Stimulated activated CD4-positive, alpha-beta T cell treated with anti-CD3 and anti-CD28 coated beads, Interleukin-2, amount 100 ng/mL, for 24 hours (primary cell): ENCODE results near the gene PAX1.
A peak's percentile ranks its signal among the peaks of the same experiment; 100 is the strongest.

Experiments used
- DNase-seq, 2 donors: peaks; one replicate each; pipeline ENCODE4 v3.0.0-alpha.2; 2020

Gene PAX1

DNA sequence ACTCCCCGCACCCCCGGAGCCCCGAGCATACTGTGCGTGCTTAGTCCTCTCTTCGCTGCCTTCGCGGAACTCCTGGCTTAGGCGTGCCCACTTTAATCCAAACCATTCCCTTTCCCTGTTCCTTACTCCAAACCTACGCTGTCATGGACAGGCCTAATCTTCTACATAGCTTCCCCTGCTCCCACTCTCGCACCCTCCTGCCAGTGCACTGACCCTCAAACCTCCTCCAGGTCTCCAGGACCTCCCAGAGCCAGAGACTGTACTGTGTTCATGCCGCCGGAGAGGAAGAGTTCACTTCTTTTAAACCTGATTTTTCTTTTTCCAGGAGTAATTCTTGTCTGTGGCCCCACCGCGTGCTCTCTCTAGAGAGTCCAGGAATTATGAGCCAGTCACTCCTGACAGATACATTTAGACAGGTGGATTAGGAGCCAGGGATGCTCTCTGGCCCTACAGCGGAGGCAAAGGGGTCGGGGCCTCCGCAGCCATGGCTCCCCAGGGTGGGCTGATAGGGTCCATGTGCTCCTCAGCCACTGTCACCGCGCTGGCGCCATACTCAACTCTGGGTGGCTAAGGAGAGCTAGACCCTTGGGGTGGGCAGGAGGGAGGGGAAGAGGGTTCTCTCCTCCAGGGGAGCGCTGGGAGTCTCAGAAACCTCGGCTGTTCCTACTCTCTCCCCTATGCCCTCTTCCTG, 1.6 kb upstream of the PAX1 start:
- DNase-seq: no peak

DNA sequence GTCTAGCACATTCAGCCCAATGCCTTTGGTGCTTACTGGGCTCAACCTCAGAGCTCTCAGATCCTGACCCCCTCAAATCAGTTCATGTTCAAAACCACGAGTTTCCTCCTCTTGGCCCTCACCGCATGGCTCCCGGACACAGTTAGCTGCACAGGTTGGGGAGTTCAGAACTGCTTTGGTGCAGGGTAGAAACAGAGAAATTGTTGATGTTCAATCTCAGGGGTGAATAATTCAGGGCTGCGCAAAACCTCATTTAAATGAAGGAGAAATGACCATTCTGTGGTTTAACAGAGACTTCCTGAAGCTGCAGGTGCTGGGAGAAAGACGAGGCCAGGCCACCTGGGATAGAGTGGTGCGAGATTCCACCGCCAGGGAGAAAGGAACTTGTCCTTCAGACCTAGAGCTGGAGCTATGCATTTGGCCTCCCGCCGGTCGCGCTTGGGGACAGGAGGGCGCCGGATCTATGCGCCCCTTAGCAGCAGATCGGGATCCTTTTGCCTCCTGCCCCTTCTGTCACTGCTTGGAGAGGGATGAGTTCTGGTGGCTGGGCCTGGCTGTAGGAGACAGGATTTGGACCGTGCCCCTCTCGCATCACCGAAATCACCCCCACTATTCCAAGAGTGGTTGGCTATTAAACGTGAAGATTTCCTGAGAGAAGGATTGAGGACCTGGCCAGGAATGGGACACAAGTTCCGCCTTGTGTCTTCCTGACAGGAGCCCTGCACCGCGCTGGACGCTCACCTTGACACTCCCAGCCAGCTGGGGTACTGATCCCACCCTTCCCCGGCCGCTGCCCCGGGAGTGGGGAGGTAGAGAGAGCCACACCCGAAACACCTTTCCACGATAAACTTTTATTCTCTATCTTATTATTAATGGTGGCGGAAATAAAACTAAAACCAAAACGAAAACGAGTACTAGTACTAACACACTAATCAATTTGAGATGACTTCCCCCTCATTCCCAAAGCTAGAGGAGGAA, 767 bp upstream of the PAX1 start:
- no peak for DNase-seq

DNA sequence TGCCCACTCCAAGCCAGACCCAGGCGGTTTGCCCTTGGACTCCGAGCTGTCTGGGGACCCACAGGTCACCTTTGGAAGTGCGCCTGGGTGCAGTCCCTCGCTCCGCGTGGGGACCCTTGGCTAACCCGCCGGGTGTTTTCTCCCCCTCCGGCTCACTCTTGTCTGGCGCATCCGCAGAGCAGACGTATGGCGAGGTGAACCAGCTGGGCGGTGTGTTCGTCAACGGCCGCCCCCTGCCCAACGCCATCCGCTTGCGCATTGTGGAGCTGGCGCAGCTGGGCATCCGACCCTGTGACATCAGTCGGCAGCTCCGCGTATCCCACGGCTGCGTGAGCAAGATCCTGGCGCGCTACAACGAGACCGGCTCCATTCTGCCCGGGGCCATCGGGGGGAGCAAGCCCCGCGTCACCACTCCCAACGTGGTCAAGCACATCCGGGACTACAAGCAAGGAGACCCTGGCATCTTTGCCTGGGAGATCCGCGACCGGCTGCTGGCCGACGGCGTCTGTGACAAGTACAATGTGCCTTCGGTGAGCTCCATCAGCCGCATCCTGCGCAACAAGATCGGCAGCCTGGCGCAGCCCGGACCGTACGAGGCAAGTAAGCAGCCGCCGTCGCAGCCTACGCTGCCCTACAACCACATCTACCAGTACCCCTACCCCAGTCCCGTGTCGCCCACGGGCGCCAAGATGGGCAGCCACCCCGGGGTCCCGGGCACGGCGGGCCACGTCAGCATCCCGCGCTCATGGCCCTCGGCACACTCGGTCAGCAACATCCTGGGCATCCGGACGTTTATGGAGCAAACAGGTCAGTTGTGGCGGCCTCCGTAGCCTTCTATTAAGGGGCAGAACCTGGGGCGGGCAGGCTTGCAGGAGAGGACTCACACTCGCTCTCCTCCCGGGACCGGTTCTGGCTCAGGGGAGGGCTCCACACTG, 1.1 kb downstream of the PAX1 start:
- DNase-seq: no peak

DNA sequence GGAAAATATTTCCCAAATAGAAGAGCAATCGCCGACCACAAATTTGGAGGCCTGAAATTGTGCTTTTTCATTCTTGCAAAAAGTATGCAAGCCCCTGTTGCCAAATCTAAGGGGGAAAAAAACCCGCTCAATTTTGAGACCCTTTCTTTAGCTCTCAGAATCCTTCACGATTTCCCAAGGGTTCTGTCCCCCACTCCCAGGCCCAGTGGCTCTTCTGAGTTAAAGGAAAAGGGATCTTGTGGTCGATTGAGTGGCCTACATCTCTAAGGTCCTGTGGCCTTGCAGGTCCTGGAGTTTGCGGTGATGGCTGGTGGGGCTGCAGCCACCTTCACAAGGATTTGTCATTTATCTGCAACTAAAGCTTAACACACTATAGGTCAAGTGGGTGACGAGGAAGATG, 1.8 kb downstream of the PAX1 start:
- DNase-seq: no peak

DNA sequence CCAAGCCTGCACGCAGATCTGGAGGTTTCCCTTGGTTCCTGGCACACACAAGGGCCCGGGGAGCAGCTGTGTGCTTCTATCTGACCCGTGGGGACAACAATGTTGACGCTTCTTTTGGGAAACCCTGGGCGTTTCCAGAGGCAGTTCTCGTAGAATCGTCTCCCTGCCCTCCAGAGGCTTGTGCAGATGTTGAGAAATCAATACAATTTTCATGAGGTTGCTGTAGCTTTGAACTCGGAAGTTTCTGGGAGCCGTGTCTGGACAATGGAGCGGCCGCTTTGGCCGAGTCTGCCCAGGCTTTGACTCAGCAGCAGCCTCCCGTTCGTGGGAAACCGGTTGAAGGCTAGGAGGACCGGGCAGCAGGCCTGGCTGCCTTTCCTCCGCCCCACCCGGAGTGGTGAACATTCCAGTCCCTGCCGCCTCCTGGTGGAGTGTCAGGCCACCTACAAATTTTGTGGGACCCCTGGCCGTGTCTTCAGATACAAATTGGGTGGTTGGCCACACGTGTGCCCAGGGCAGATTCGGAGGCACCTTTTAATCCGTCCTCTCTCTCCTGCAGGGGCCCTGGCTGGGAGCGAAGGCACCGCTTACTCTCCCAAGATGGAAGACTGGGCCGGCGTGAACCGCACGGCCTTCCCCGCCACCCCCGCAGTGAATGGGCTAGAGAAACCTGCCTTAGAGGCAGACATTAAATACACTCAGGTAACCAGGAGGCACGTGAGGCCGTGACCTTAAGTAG, 2.7 kb downstream of the PAX1 start:
- DNase-seq: no peak

DNA sequence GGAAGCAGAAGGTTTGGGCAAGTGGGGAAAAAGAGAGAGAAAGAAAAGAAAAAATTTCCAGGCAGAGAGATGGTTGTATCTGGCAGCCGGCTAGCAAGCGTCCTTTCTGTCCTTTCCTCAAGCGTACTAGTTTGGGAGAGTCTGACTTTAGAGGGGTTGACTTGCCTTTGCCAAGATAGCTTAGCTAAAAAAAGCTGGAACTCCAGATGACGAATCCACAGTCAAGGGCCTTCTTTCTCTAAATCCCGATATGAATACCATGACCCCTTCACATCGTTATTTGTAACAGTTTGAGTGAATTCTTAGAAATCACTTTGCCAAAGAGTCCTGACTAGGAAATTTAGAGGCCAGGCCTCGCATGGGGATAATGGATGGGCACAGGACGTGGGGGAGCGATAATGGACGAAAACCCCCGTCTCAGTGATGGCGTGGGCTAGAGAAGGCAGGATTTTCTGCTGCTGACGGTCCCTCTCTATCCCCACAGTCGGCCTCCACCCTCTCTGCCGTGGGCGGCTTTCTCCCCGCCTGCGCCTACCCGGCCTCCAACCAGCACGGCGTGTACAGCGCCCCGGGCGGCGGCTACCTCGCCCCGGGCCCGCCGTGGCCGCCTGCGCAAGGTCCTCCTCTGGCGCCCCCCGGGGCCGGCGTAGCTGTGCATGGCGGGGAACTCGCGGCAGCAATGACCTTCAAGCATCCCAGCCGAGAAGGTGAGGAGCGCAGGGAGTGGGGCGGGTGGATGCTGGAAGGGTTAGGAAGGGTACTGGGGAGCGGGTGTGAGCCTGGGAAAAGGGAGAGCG, 3.5 kb downstream of the PAX1 start:
- DNase-seq: no peak

DNA sequence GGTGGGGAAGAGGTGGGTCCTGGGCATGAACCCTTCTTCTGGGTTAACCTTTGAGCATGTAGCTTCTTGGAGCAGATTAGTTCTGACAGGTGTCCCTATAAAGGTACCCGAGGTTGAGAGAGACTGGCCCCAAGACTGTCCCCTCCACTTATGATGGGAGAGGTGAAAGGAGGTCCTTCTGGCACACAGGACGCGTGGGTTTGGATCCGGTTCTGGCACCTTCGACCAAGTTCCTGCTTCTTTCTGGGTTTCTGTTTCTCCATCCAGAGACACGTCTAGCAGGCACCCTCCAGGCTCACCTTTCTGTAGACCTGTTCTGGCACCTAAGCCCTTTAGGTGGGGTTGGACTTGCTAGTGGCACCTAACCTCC, 4.1 kb downstream of the PAX1 start:
- DNase-seq: no peak

DNA sequence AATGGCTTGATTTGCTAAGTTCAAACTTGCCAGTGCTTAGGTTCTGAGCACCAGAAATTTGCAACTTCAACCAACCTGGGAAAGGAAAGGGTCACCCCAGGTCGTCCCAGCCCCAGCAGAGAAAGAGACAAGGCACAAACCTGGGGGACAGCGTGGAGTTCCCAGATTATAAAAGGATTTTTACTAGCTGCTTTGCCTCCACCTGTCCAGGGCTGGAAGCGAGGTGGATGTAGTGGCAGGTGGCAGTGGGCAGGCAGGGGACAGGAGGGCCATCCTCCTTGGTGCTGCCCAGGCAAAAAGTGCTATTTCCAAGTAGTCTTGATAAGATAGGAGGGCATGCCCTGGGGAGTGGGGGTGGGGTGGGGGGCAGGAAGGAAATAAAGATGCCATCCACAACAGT, 4.9 kb downstream of the PAX1 start:
- DNase-seq: no peak

DNA sequence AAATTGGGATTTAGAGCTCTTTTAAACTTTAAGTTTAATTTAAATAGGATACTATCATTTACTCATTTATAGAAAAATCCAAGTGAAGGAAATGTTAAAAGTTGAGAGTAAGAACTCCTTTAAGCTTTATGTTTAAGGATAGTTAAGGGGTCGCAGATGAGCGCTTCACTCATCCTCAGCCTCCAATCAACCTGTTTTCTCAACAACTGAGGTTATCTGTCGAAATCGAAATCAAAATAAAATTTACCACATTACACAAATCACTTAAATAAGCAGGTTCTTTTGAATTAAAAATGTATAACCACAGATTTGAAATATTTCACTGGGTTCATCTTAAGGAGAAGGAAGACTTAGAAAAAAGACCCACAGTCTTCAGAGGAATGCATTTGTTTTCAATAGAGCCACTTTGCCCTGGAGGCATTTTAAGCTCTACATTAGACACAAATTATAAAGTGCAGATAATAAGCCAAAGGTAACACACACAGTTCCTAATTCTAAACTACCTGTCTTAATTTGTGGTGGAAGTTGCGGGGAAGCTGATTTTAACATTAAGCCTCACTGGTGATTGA, 5.5 kb downstream of the PAX1 start:
- DNase-seq: no peak

DNA sequence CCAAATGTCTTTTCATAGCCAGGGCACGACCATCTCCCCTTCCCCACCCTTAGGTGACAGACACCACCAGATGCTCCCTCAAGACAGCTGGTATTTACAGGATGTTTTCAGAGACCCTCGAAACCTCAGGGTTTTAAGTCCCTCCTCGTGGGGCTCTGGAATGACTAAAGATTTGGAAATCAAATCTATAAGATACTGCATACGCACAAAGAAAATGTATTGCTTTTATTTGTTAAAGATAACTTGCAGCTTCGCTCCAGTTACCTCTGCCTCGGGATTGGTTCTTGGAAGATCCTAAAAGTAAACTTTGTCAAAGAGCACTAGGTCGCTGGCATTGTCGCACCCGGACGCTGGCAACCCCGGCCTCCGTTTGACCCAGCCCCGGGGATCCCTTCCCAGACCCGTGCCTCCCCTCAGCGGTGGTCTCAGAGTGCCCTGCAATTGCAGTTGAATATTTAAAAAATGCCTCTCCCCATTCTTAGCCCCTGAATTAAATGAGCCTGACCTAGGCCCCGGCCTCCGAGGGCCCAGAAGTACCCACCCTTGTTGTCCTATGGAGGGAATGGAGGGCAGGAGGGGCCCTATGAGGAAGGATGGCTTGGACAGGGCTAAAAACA, 7.1 kb downstream of the PAX1 start:
- no peak for DNase-seq

DNA sequence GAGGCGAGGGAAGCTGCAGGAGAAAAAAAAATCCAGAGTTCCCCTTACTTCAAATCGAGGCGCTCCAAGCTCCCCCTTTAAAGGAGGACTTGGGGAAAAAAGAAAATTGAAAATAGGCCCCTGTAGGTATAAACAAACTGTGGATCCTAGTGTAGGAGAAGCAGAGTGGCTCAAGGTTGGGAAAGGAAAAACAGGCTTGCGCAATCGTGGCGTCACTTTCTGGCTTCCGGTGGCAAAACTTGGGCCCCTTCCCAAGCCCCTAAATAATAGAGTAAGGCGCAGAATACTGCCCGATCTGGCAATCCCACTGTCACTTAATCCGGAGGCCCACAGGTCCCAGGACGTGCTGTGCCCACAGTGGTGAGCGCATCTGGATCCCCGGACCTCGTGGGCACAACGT, 8.0 kb downstream of the PAX1 start:
- DNase-seq: no peak

DNA sequence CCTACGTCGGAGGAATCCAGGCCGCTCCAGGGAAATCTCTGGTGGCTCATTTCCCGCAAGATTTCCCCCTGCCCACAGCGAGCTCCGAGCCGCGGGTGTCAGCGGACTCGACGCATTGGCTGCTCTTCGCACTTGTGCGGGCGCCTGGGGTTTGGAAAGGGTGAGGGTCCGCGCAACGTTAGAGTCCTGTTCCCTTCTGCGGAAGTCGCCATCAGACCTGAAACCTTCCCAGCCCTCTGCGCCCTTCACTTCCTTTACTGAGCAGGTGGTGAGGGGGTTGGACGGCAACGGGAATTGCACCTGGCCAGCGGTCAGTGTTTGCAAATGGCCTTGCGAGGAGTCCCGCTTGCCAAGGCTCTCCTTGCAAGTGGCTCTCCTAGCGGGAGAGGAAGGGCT, 8.4 kb downstream of the PAX1 start:
- no peak for DNase-seq

DNA sequence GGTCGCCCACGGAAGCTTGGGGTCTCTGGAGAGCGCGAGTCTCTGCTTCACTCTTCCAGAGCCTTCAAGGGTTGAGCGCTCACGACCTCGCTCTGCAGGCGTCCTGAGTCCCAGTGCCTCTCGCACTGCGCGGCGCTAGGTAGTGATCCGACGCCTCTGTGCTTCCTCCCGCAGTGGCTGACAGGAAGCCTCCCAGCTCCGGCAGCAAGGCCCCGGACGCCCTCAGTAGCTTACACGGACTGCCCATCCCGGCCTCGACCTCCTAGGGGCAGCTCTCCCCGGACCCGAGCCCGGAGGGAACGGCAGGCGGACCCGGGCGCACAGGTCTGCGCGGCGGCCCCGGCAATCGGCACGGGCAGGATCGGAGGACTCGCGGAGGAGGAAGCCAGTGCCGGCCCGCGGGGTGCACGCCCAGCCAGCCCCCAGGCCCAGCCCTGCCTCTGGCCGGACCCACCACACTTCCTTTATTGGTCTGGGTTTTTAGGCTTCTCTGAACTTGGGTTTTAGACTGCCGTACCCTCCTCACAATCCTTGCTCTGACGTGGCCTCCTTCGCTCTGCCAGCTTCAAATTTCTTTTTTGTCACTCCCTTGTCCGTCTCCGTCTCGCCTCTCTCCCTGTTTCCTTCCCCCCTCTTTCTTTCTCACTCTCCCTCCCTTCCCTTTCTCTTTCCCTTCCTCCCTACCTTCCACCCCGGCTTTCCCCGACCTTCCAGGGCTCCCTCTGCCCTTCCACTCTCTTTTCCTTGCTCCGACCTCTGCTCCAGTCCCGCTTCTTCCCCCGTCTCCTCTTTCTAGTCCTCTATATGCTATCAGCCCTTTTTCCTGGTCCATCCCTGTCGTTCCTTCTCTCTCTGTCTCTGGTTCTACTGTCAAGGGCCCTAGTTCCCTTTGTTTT, 9.1 kb downstream of the PAX1 start:
- no peak for DNase-seq

DNA sequence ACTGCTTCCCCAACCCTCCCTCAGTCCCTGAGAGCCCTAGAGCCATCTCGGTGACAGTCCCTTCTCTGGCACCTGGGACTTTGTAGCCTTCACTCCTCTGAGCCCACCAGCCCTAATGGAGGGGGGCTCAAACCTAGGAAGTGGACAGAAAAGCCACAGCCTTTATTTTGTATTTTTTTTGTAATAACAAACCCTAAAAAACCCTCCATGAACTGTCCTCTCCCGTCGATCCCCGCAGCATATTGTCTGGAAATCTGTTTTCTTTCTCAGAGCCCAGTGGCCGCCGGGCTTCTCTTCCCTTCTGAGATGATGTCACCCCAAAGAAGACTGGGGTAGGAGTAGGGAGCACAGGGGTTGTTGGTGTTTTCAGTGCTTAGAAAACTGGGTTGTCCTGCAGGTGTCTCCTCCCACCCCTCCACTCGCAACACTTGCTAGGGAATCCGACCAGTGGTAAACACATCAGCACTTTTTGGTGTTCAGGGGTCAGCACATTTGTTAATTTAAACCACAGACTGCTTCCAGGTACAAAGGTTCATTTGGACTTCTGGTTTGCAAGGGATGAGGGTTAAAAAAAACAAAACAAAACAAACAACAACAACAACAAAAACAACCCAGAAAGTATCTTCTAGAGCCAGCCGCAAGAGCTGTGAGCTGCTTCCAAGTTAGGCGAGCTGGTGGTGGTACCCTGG, 9.9 kb downstream of the PAX1 start:
- no peak for DNase-seq

DNA sequence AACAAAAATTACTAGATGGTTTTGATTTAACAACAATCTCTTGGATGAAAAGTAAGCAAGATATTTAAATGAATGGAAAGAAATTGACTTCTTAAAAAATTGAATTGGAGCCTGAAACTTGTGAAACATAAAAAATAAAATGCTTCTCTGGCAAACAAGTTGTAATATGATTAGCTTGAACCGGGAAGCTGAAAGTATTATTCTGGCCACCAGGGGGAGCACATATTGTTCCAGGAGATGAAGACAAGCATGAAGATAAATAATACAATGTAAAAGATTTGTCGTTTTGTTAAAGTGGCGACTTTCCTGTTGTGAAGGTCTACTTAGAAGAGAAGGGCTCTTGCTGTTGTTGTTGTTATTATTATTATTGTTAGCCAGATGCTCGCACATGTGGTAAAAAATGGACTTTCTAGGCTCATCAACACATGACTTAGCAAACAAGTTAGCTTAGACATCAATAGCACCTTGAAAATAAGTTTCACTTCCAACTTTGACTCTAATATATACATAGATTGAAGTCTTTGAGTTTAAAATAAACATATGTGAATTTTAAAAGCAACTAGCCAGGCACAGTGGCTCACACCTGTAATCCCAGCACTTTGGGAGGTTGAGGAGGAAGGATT, 14.2 kb downstream of the PAX1 start:
- peak; percentile 48 to 58 for DNase-seq

DNA sequence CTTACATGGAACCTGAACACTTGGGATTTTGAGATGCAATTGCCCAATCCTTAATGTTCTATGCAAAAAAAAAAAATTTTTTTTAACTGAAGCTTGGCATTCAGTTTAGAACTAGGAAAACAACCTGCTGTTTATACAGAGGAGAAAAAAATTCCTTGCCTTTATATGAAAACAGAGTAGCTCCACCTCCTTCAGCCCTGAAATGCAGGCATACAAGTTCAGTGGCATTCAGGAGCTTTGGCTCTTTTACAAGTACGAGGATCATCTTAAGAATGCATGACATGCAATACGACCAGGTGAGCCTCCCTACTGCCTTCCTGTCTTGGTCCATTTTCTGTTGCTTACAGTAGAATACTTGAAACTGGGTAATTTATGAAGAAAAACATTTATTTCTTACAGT, 20.4 kb downstream of the PAX1 start:
- DNase-seq: no peak

DNA sequence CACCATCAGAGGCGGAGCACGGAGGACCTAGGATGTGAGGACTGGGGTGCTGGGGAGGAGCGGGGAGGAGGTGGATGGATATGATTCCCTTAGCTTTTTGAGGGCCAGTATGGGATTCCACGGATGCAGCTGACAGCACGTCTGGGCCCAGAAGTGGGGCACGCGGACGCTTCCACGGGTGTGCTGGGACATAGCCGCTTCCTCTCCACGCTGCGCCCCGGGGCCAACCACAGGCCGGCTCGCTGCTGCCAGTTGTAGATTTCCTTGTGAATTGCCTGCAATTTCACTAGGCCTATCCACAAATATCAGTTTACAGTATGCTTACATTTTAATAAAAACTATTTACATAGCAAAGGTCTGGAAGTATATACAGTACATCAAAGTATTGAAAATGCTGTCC, 23.9 kb downstream of the PAX1 start:
- no peak for DNase-seq

DNA sequence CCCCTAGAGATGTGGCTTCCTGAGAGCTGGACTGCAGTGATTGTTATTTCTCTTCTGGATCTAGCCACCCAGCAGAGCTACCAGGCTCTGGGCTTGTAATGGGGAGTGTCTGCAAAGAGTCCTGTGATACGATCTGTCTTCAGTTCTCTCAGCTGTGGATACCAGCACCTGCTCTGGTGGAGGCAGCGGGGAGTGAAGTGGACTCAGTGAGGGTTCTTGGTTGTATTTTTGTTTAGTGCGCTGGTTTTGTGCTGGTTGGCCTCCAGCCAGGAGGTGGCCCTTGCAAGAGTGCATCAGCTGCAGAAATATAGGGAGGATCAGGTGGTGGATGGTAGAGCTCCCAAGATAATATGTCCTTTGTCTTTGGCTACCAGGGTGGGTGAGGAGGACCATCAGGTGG, 33.7 kb downstream of the PAX1 start:
- no peak for DNase-seq

DNA sequence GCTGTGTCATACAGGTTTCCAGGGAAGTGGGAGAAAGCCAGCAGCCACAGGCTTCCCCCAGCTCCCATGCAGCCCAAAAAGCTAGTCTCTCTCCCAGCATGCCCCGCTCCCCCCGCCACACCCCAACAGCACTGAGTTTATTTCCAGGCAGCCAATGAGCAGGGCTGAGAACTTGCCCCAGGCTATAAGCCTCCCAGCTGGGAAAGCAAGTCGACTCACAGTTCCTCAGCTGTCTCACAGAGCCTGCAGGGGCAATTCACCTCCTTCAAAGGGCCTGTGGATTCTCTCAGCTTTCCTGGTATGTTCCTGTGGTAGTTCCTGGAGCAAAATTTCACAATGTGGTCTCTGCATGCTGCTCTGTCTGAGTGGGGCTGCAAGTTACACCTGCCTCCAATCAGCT, 34.2 kb downstream of the PAX1 start:
- no peak for DNase-seq
